Thyroid gland (tissue), 4 donors: Measurements from ENCODE around the gene PIGS. TPM values are rescaled to one million over a fixed set of nuclear protein-coding genes. Genes with fewer than 3 reads are reported as not detected.
A peak's percentile ranks its signal among the peaks of the same experiment; 100 is the strongest.

Experiments used
- DNase-seq, 2 donors: peaks; one replicate each; pipeline ENCODE4 v3.0.0-alpha.2; 2019
- H3K27ac ChIP-seq, 3 donors: fragments of 200-600 bp; sonication (generic); 1 replicate in 2 of 3; 2 replicates in 1 of 3; pipeline ENCODE4 v1.5.1; 2016 to 2019; ENCODE audit warnings: mild to moderate bottlenecking in 1 of 3, moderate library complexity in 1 of 3
- H3K27me3 ChIP-seq: fragments of 200-600 bp; sonication (generic); one replicate; pipeline ENCODE4 v1.5.1; 2019
- H3K36me3 ChIP-seq, 2 donors: fragments of 200-600 bp; sonication (generic); one replicate each; pipeline ENCODE4 v1.5.1; 2016 to 2019
- H3K4me1 ChIP-seq, 2 donors: fragments of 200-600 bp; sonication (generic); one replicate each; pipeline ENCODE4 v1.5.1; 2017 to 2019
- H3K4me3 ChIP-seq, 3 donors: fragments of 200-600 bp; sonication (generic); replicated peaks in 1 of 3; 1 replicate in 2 of 3; 2 replicates in 1 of 3; pipeline ENCODE4 v1.5.1; 2016; ENCODE audit warnings: mild to moderate bottlenecking in 1 of 3
- H3K9me3 ChIP-seq: fragments of 200-600 bp; sonication (generic); one replicate; pipeline ENCODE4 v1.5.1; 2017
- CTCF ChIP-seq, 6 experiments: fragments of 200-600 bp in 3 of 6; fragments of 450-650 bp in 3 of 6; sonication (generic) in 3 of 6; IDR thresholded peaks; one replicate each; pipeline ENCODE4 v1.5.1; 2016 to 2019; ENCODE audit warnings: antibody characterized with exemption in 6 of 6, mild to moderate bottlenecking in 2 of 6, inconsistent platforms in 1 of 6, moderate library complexity in 1 of 6
- POLR2A ChIP-seq, 2 donors: fragments of 450-650 bp; IDR thresholded peaks; one replicate each; pipeline ENCODE4 v1.6.1; 2017; ENCODE audit warnings: antibody characterized with exemption in 2 of 2, mild to moderate bottlenecking in 2 of 2, moderate library complexity in 1 of 2
- WGBS, 2 donors: methylation state at CpG; one replicate each; pipeline ENCODE4 v1.1.5; 2017; 5-methylcytosine and 5-hydroxymethylcytosine counted together
- intact Hi-C: fragments of 100-400 bp; cut with DNase I; formaldehyde crosslinking; loops from one replicate; pipeline ENCODE4 v1.15.1; 2023
- total RNA-seq, 4 donors: library from RNA; depleted of rRNA; stranded (reverse); fragments of >200 nt; gene quantifications; one replicate each; pipeline ENCODE4 v1.2.3, GENCODE V29; 2016

PIGS gene
- total RNA-seq, 4 donors from 2014 or later: 37.2 to 111 (median 74.7) TPM

DNA sequence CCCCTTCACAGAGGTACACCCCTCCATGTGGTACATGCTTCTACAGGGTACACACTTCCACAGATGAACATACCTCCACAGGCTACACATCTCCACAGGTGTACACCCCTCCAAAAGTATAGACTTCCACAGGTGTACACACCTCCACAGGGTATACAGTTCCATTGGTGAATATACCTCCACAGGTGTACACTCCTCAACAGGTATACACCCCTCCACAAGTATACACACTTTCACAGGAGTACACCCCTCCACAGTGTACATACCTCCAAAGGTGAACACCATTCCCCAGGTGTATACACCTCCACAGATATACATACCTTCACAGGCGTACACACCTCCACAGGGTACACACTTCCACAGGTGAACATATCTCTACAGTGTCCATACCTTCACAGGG, 55.8 kb downstream of the PIGS start:
- Histone ChIP-seq H3K9me3 (no peaks in the 10 kb centered on the region), H3K36me3 (no peaks in the 10 kb centered on the region), H3K27ac (no peak overlapping the region), H3K4me3 (no peak overlapping the region), H3K4me1 (peaks cover 9 to 12% of the 10 kb centered on the region in 2 donors), H3K27me3 (no peaks in the 10 kb centered on the region)
- intact Hi-C loops: no loop called here
- no peak for DNase-seq
- TF ChIP-seq POLR2A (IDR thresholded peaks at IDR 0.05) (no peak), CTCF (IDR thresholded peaks at IDR 0.05) (no peak)
- WGBS, 2 donors: 94 to 96% methylated on average over 1 of the region's 1 CpG

DNA sequence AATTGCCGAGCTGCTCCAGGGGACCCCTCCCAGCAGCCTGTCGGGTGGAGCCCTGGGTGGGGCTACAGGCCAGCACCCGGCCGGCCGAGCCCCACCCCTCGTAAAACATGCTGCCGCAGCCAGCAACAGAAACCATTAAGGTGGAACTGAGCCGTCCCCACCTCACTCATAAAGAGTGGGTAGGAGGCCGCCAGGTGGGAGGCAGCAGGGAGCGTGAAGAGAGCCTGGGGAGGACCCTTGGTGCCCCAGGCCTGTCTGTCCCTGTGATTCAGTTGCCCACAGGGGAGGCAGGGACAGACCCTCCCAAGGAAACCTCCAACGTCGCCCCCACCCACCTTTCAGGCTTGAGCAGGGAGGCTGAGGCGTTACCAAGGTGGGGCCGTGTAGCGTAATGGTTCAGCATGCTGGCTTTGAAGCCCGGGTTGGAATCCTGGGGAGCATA, 56.7 kb downstream of the PIGS start:
- intact Hi-C loops: no loop called here
- no peaks in the 10 kb centered on the region for H3K36me3 ChIP-seq
- 30 to 48% methylated on average over 9 to 13 of the region's 16 CpGs for WGBS, 2 donors
- TF ChIP-seq CTCF (IDR thresholded peaks at IDR 0.05) (no peak), POLR2A (IDR thresholded peaks at IDR 0.05) (no peak)
- no peak overlapping the region for H3K27ac ChIP-seq
- H3K9me3 ChIP-seq: no peaks in the 10 kb centered on the region
- peak; percentile 26 to 38 for DNase-seq
- H3K27me3 ChIP-seq: no peaks in the 10 kb centered on the region
- peaks cover 7 to 8% of the 10 kb centered on the region in 2 donors for H3K4me1 ChIP-seq
- no peak overlapping the region for H3K4me3 ChIP-seq

DNA sequence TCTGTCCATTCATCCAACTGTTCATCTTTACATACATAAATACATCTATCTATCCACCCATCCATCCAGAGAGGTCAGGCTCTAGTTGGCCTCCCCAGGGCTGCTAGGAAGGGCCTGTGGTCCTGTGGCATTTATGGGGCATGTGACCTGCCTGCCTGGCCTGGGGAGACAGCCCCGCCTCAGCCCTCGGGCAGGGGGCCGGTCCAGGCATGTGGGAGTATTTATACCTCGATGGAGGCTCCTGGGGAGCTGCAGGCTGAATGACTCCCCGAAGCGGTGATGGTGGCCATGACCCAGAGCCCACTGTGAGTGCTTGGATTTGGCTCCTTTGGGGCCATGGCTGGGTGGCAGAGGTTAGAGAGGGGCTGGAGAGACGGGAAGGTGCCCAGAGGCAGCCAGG, 57.8 kb downstream of the PIGS start:
- H3K27me3 ChIP-seq: no peaks in the 10 kb centered on the region
- intact Hi-C loops: no loop called here
- DNase-seq: no peak

GRCh38 chr17:28511858-28512461, 59.4 kb downstream of the PIGS start:
- Histone ChIP-seq H3K4me1 (peaks cover 7 to 12% of the 10 kb centered on the region in 2 donors), H3K36me3 (no peaks in the 10 kb centered on the region), H3K27ac (no peak overlapping the region), H3K27me3 (no peaks in the 10 kb centered on the region), H3K9me3 (no peaks in the 10 kb centered on the region), H3K4me3 (no peak overlapping the region)
- DNase-seq: no peak
- 80 to 100% methylated on average over 1 to 3 of the region's 3 CpGs for WGBS, 2 donors
- intact Hi-C loops: no loop called here
- TF ChIP-seq CTCF (IDR thresholded peaks at IDR 0.05) (no peak), POLR2A (IDR thresholded peaks at IDR 0.05) (no peak)

More for the DNA sequence above, 57.8 kb downstream of the PIGS start:
- WGBS, 2 donors: 72 to 89% methylated on average over 7 of the region's 7 CpGs
- Histone ChIP-seq H3K9me3 (no peaks in the 10 kb centered on the region), H3K36me3 (no peaks in the 10 kb centered on the region), H3K4me1 (peaks cover 7 to 8% of the 10 kb centered on the region in 2 donors), H3K27ac (no peak overlapping the region), H3K4me3 (no peak overlapping the region)
- no peak for TF ChIP-seq CTCF (IDR thresholded peaks at IDR 0.05)
- no peak for TF ChIP-seq POLR2A (IDR thresholded peaks at IDR 0.05)

- intact Hi-C loops: no loop called here
- no peaks in the 10 kb centered on the region for H3K9me3 ChIP-seq
- H3K4me3 ChIP-seq: no peak overlapping the region
- no peak overlapping the region for H3K27ac ChIP-seq
- no peaks in the 10 kb centered on the region for H3K36me3 ChIP-seq
- no peak for DNase-seq
- TF ChIP-seq POLR2A (IDR thresholded peaks at IDR 0.05) (no peak), CTCF (IDR thresholded peaks at IDR 0.05) (no peak)
- no peaks in the 10 kb centered on the region for H3K27me3 ChIP-seq
- peaks cover 6 to 25% of the 10 kb centered on the region in 2 donors for H3K4me1 ChIP-seq
- WGBS, 2 donors: 76 to 82% methylated on average over 7 of the region's 7 CpGs
These were observed 61.5 kb downstream of the PIGS start for GRCh38 chr17:28509789-28510188.
